Stomach smooth muscle (tissue), 2 donors: ENCODE data around the gene INF2.
"Not testable (repeated sequence)": the region's sequence is repeated elsewhere in the genome, so short reads cannot be mapped to it uniquely, and the experiment has no call there.

Experiments used
- H3K27ac ChIP-seq: one replicate; pipeline ENCODE4 v1.7.0; 2013; ENCODE audit warnings: mild to moderate bottlenecking, low read length, inconsistent platforms
- H3K27me3 ChIP-seq, 2 donors: one replicate each; pipeline ENCODE4 v1.7.0; 2013; ENCODE audit warnings: low read length in 2 of 2; ENCODE audit not compliant: insufficient read depth in 2 of 2, control insufficient read depth in 1 of 2
- H3K36me3 ChIP-seq, 2 donors: one replicate each; pipeline ENCODE4 v1.7.0; 2013; ENCODE audit warnings: low read length in 2 of 2; ENCODE audit not compliant: control insufficient read depth in 2 of 2, insufficient read depth in 2 of 2
- H3K4me1 ChIP-seq: one replicate; pipeline ENCODE4 v1.7.0; 2013; ENCODE audit warnings: low read length; ENCODE audit not compliant: control insufficient read depth, insufficient read depth
- H3K4me3 ChIP-seq, 2 donors: one replicate each; pipeline ENCODE4 v1.7.0; 2013; ENCODE audit warnings: low read length in 2 of 2
- H3K9ac ChIP-seq, 2 donors: one replicate each; pipeline ENCODE4 v1.7.0; 2013; ENCODE audit warnings: low read length in 2 of 2, mild to moderate bottlenecking in 1 of 2
- H3K9me3 ChIP-seq, 2 donors: one replicate each; pipeline ENCODE4 v1.7.0; 2013; ENCODE audit warnings: low read length in 2 of 2; ENCODE audit not compliant: control insufficient read depth in 2 of 2
- donor health status: healthy.
- donor health status: Pancreatic carcinoma.

The INF2 gene

DNA sequence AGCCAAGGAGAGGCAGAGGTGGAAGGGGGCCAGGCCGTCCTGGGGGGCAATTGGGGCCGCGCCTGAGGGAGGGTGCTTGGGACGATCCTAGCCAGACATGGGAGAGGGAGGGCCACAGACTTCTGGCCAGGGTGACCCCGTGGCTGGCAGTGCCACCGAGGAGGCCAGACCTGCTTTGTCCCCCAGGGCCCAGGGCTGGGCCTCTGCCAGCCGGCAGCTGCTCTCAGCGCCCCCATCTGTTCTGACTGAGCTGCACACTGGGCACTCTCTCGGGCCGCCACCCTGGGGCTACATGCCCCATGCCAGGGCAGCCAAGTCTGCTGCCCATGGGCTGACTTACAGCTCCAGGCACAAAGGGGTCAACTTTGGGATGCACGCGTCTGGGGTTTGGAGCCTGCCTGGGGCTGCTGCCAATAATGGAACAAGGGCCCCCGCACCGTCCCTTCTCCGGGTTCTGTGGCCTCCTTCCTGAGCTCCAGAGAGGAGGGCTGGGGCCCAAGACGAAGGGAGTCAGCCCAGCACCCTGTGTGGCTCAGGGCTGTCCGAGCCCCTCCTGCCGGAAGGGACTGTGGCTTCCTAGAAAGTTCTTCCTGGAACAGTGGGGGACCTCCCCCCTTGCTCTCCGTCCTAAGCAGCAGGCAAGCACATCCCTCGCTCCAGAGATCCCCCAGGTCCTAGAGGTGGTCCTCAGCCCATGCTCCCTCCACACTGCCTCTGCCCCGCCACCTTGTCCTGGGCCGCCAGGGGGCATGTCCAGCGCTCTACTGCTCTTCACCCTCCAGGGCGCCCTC is 35.8 kb downstream of the INF2 start:
- H3K9me3 ChIP-seq, result no peaks in the 10 kb centered on the region
- no peak overlapping the region for H3K9ac ChIP-seq
- peaks cover 32% of the 10 kb centered on the region for H3K4me1 ChIP-seq
- peaks cover 0 to 12% of the 10 kb centered on the region in 2 donors for H3K27me3 ChIP-seq
- peak overlapping the region; percentile 25 to 70 for H3K4me3 ChIP-seq
- H3K36me3 ChIP-seq, result no peaks in the 10 kb centered on the region
- no peak overlapping the region for H3K27ac ChIP-seq

DNA sequence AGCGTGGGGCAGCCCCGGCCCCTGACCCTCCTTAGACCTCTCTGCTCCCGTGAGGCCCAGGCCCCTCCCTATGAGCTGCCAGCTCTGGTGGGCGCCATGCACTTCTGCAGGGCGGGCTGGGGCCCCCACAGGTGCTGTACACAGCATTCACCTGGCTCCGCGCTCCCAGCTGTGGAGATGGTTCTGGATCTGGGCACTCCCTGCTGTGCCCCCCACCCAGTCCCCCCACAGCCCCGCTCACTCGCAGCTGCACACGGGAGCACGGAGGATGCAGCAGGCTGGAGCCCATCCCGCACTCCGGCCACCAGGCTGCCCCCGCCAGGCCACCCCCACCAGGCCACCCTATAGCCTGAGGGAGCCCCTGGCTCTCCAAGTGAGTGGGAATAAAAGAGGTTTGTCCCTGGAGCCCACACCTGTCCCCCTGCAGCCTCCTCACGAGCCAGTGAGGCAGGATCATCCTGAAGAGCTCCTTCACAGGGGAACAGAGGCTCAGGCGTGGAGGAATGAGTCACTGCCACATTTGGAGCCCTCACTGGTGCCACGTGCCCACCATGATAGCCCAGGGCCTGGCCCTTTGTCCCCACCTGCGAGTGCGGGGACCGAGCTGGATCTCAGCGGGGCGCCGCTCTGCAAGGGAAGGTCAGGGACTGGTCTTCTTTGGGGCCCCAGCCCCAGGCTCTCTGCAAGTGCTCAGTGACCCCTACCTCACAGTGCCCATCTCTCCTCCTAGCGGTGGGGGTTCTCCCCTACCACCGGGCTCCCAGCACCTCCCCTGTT is 36.5 kb downstream of the INF2 start:
- no peaks in the 10 kb centered on the region for H3K36me3 ChIP-seq
- no peak overlapping the region for H3K27ac ChIP-seq
- no peak overlapping the region for H3K4me3 ChIP-seq
- peaks cover 32% of the 10 kb centered on the region for H3K4me1 ChIP-seq
- H3K27me3 ChIP-seq, result peaks cover 0 to 12% of the 10 kb centered on the region in 2 donors
- H3K9ac ChIP-seq, result no peak overlapping the region
- no peaks in the 10 kb centered on the region for H3K9me3 ChIP-seq

DNA sequence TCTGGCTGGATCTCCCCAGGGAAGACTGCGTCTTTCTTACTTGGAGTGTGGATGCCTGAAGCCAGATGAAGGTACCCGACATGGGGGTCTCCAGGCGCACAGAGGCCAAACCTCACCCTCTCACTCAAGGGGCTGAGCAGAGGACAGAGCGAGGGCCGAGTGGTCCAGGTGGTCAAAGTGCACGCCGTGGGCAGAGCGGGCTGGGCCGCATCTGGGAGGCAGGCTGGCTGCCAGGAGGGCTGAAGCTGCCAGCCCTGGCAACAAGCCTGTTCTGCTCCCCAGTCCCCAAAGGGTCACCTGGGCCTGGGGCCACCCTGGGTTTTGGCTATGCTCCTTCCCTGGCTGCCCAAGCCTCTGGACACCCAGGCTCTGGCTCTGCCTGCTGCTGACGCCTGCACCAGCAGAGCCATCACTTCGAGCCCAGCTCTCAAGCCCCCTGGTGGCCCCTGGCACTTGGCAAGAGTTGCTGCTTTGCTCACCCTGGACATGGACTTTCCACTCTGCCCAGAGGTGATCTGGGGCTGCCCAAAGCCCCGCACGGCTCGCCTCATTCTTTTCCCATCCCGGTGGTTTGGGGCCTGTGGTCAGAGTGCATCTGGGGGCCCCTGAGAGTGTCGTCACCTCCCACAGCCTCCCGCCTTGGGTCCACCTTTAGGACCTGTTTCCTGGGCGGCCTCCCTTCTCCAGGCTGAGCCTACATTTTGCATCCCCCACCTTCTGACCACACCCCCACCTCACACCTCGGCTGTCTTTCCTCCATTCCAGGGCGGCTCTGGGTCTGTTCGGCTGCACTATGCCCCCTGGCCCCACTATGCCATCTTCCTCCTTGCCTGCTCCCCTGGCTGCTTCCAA is 37.4 kb downstream of the INF2 start:
- no peaks in the 10 kb centered on the region for H3K9me3 ChIP-seq
- peaks cover 28% of the 10 kb centered on the region for H3K4me1 ChIP-seq
- H3K27me3 ChIP-seq, result peaks cover 0 to 12% of the 10 kb centered on the region in 2 donors
- no peaks in the 10 kb centered on the region for H3K36me3 ChIP-seq
- no peak overlapping the region for H3K4me3 ChIP-seq
- H3K9ac ChIP-seq, result no peak overlapping the region
- no peak overlapping the region for H3K27ac ChIP-seq

DNA sequence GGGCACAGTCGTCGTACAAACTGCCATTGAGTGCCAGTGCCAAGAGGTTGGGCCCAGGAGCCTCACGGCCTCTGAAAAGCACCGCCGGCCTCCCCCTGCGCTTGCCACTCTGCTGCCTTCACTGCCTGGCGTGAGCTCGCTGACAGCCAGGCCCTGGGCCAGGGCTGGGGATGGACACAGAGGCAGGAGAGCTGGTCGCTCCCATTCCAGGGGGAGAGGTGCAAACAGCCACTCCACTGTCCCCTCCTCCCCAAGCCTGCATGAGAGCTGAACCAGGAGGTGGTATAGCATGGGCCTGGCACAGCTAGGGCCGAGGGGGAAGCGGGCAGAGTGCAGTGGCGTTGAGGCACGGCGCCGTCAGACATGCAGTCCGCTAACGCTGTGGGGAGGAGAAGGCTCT is 39.2 kb downstream of the INF2 start:
- H3K4me3 ChIP-seq, result no peak overlapping the region
- H3K4me1 ChIP-seq, result peaks cover 21% of the 10 kb centered on the region
- no peaks in the 10 kb centered on the region for H3K9me3 ChIP-seq
- H3K9ac ChIP-seq, result no peak overlapping the region
- H3K27me3 ChIP-seq, result peaks cover 0 to 8% of the 10 kb centered on the region in 2 donors
- H3K36me3 ChIP-seq, result no peaks in the 10 kb centered on the region
- H3K27ac ChIP-seq, result no peak overlapping the region

DNA sequence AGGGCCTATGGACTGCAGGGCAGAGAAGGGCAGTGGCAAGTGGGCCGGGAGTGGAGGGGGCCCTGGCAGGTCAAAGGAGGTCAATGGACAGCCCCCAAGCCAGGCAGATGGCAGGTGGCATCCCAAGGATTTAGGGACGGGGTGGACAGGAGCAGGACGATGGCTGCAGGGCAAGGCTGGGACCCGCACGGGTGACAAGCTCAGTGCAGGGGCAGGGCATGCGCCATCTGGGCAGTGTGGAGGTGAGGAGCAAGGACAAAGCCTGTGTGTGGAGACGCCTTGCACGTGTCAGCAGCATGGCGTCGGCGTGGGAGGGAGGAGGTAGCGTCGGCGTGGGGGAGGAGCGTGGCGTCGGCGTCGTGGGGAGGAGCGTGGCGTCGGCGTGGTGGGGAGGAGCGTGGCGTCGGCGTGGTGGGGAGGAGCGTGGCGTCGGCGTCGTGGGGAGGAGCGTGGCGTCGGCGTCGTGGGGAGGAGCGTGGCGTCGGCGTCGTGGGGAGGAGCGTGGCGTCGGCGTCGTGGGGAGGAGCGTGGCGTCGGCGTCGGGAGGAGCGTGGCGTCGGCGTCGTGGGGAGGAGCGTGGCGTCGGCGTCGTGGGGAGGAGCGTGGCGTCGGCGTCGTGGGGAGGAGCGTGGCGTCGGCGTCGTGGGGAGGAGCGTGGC is 39.9 kb downstream of the INF2 start:
- H3K4me1 ChIP-seq, result peaks cover 23% of the 10 kb centered on the region
- H3K36me3 ChIP-seq, H3K9me3 ChIP-seq, H3K27me3 ChIP-seq, H3K27ac ChIP-seq, H3K9ac ChIP-seq, H3K4me3 ChIP-seq: not testable (repeated sequence)

DNA sequence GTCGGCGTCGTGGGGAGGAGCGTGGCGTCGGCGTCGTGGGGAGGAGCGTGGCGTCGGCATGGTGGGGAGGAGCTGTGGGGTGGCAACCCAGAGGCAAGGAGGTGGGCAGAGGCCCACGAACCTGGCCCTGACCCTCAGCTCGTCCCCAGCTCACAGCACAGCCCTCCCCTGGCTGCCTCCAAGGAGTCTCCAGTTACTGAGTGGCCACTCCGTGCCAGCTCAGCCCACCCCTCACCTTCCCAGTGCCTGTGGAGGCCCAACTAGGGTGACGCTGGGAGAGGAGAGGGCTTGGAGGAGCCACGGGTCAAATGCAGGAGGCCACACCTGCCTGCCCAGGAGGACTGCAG is 40.4 kb downstream of the INF2 start:
- H3K4me1 ChIP-seq, result peaks cover 20% of the 10 kb centered on the region
- no peak overlapping the region for H3K9ac ChIP-seq
- peaks cover 0 to 2% of the 10 kb centered on the region in 2 donors for H3K27me3 ChIP-seq
- no peak overlapping the region for H3K4me3 ChIP-seq
- H3K36me3 ChIP-seq, result no peaks in the 10 kb centered on the region
- no peak overlapping the region for H3K27ac ChIP-seq
- H3K9me3 ChIP-seq, result no peaks in the 10 kb centered on the region

DNA sequence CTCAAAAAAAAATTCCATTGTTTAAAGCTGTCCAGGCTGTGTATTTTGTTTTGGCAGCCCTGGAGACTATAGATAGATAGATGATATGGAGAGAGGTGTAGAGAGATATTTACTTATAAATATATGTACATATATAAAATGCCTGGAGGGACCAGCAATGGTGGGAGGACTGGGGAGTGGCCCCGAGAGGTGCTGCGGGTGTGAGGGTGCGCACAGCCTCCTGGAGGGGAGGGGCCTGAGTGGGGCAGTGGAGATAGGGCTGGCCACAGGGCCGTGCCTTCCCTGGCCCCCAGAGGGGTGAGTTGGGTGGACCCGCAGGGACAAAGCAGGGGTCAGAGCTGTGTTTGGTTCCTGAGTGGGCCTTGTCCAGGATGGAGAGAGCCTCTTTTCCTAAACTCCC is 41.1 kb downstream of the INF2 start:
- H3K9ac ChIP-seq, result no peak overlapping the region
- no peak overlapping the region for H3K27ac ChIP-seq
- no peaks in the 10 kb centered on the region for H3K36me3 ChIP-seq
- H3K27me3 ChIP-seq, result no peaks in the 10 kb centered on the region
- H3K4me1 ChIP-seq, result peaks cover 19% of the 10 kb centered on the region
- H3K9me3 ChIP-seq, result no peaks in the 10 kb centered on the region
- no peak overlapping the region for H3K4me3 ChIP-seq

DNA sequence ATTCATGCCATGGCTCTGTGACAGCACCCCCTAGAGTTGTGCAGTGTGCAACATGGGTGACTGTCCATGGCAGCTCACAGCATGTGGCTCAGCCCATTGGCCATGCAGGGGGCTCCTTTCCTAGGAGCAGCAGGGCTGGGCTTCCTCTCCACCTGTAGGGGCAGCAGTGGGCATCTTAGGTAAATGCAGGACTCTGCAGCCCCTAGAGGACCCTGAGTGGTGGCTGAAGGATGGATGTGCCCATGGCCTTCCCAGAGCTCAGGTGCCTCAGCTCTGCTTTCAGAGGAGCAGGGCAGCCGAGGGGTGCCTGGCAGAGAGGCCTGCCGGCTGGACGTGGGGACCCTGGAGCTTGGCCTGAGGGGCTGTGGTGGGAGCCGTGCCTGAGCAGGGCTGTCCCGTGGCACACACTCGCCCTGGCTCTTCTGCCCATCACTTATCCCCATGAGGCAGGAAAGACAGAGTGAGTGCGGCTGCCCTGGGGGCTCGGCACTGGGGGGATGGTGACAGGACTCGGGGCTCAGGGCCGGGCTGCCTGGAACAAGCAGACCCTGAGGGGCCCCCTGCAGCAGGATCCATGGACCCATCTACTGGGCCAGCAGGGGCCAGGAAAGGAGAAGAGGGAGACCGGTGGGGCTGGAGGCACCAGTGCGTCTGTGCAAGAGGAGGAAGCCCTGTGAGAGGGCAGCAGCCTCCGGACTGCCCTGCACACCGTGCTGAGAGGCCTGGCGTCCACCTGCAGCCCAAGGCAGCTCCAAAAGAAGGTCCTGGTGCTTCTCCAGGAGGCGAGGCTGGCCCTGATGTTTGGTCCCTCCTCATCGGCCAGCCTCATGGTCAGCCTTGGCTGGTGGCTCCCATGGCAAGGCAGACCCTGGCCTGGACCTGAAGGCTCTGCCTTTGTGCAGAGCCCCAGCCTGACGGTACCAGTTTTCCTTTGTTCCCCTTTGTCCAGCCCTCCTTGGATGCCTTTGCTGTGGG is 42.2 kb downstream of the INF2 start:
- H3K27ac ChIP-seq, result no peak overlapping the region
- no peaks in the 10 kb centered on the region for H3K9me3 ChIP-seq
- no peaks in the 10 kb centered on the region for H3K27me3 ChIP-seq
- peaks cover 29% of the 10 kb centered on the region for H3K4me1 ChIP-seq
- H3K4me3 ChIP-seq, result no peak overlapping the region
- no peaks in the 10 kb centered on the region for H3K36me3 ChIP-seq
- no peak overlapping the region for H3K9ac ChIP-seq

DNA sequence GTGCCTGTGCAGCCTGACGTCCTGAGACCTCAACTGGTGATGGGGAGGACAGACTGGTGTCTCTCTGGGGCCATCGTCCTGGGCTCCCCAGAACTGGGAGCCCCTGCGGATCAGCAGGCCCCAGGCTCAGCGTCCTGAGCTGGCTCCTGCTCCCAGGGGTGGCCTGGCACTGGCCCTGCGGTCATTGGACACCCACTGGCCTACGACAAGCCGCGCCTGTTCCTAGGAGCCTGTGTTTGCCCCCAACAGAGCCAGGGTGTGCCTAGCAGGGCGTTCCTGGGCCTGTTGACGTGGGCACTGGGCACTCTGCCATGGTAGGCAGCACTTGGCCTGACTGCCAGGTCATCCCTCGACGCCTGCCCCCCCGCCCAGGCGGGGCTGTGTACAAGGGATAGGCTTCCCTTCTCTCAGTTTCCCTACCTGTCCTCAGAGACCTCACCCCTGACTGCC is 43.0 kb downstream of the INF2 start:
- Histone ChIP-seq H3K9ac (no peak overlapping the region), H3K9me3 (no peaks in the 10 kb centered on the region), H3K36me3 (no peaks in the 10 kb centered on the region), H3K4me1 (peaks cover 30% of the 10 kb centered on the region), H3K27me3 (no peaks in the 10 kb centered on the region), H3K27ac (no peak overlapping the region), H3K4me3 (no peak overlapping the region)
